Activated CD8-positive, alpha-beta T cell treated with anti-CD3 and anti-CD28 coated beads for 36 hours (primary cell): ENCODE results near the gene EDRF1. TPM values are rescaled to one million over a fixed set of nuclear protein-coding genes. Genes with fewer than 3 reads are reported as not detected.

Experiments
- ATAC-seq: fragments of 200-7000 bp; cut with Tn5 transposase; one replicate; pipeline ENCODE4 v1.10.0; 2021; ENCODE audit warnings: mild to moderate bottlenecking, moderate library complexity
- CTCF ChIA-PET: fragments of 350-600 bp; sonication (Branson Sonifier 250); formaldehyde crosslinking; loops from one replicate; lab custom pipeline; 2021; ENCODE audit warnings: antibody characterized with exemption; lab: Charles Lee
- POLR2A ChIA-PET: fragments of 350-600 bp; sonication (Branson Sonifier 250); formaldehyde crosslinking; loops from one replicate; lab custom pipeline; 2021; ENCODE audit warnings: antibody characterized with exemption; lab: Charles Lee
- DNase-seq: peaks from one replicate; pipeline ENCODE4 v3.0.0-alpha.2; 2020
- H3K27ac Mint-ChIP-seq: one replicate; pipeline ENCODE4 v1.8.0; 2021; ENCODE audit warnings: mild to moderate bottlenecking, mixed read lengths
- H3K27me3 Mint-ChIP-seq: one replicate; pipeline ENCODE4 v1.8.0; 2021; ENCODE audit warnings: mixed read lengths
- H3K36me3 Mint-ChIP-seq: one replicate; pipeline ENCODE4 v1.8.0; 2021; ENCODE audit warnings: low read depth, mixed read lengths
- H3K4me1 Mint-ChIP-seq: one replicate; pipeline ENCODE4 v1.8.0; 2021; ENCODE audit warnings: low read depth, mixed read lengths
- H3K4me3 Mint-ChIP-seq: one replicate; pipeline ENCODE4 v1.8.0; 2021; ENCODE audit warnings: mild to moderate bottlenecking, moderate library complexity, mixed read lengths
- H3K9me3 Mint-ChIP-seq: one replicate; pipeline ENCODE4 v1.8.0; 2021; ENCODE audit warnings: mixed read lengths
- intact Hi-C: fragments of 100-400 bp; cut with micrococcal nuclease; formaldehyde crosslinking; loops from one replicate; pipeline ENCODE4 v1.10.0; 2022
- total RNA-seq, 2 experiments: library from RNA; stranded (reverse); gene quantifications; one replicate each; pipeline ENCODE4 v1.2.3, GENCODE V29; 2021
- TF ChIP-seq, protein P1 (sequence below): fragments of 200-600 bp; IDR thresholded peaks from one replicate; pipeline ENCODE4 v1.8.0; 2022; ENCODE audit warnings: antibody characterized with exemption, mild to moderate bottlenecking

Gene EDRF1
- total RNA-seq, 2 experiments from 2014 or later: 26.3 to 26.4 TPM

- no peak for ATAC-seq
Measured at GRCh38 chr10:125775491-125776106, 56.1 kb downstream of the EDRF1 start, which contains the start of gene MMP21. MMP21 (minus strand) TSS chr10:125775821; CDS start chr10:125775821, 0 bp downstream.

DNA sequence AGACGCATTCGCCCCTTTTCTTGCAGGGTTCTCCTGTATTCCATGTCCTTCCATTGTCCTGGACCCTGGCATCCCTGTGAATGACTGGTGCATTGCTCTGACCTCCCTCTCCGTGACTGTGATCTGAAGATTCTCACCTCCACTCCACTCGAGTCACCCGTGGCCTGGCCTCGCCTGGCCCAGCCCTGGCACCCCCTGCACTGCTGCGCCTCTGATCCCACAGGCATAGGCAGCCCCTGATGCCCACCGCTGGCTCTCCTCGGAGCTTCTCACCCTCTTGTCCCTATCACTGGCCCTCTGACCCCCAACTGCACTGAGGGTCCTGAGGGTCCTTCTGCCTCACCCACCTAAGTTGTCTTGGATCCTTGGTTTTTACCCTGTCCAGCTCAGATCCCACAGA lies 58.3 kb downstream of the EDRF1 start:
- DNase-seq (no peak), ATAC-seq (no peak)
- Mint-ChIP-seq H3K36me3 (no peaks in the 10 kb centered on the region), H3K27ac (no peak overlapping the region), H3K27me3 (peaks cover 2% of the 10 kb centered on the region), H3K4me1 (no peaks in the 10 kb centered on the region), H3K9me3 (no peaks in the 10 kb centered on the region), H3K4me3 (no peak overlapping the region)
- TF ChIP-seq, protein P1, sequence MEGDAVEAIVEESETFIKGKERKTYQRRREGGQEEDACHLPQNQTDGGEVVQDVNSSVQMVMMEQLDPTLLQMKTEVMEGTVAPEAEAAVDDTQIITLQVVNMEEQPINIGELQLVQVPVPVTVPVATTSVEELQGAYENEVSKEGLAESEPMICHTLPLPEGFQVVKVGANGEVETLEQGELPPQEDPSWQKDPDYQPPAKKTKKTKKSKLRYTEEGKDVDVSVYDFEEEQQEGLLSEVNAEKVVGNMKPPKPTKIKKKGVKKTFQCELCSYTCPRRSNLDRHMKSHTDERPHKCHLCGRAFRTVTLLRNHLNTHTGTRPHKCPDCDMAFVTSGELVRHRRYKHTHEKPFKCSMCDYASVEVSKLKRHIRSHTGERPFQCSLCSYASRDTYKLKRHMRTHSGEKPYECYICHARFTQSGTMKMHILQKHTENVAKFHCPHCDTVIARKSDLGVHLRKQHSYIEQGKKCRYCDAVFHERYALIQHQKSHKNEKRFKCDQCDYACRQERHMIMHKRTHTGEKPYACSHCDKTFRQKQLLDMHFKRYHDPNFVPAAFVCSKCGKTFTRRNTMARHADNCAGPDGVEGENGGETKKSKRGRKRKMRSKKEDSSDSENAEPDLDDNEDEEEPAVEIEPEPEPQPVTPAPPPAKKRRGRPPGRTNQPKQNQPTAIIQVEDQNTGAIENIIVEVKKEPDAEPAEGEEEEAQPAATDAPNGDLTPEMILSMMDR: no peak
- intact Hi-C loops: no loop called here
- POLR2A ChIA-PET: no interaction called here
- CTCF ChIA-PET: no interaction called here

More at GRCh38 chr10:125775491-125776106, 56.1 kb downstream of the EDRF1 start, which contains the start of gene MMP21:
- Mint-ChIP-seq H3K4me1 (no peaks in the 10 kb centered on the region), H3K4me3 (no peak within 1 kb of the TSS), H3K36me3 (no peaks in the 10 kb centered on the region), H3K27ac (no peak within 1 kb of the TSS), H3K27me3 (peaks cover 2% of the 10 kb centered on the region), H3K9me3 (no peaks in the 10 kb centered on the region)
- intact Hi-C loops: no loop called here
- POLR2A ChIA-PET: no interaction called here
- CTCF ChIA-PET: no interaction called here
- DNase-seq: no peak
- TF ChIP-seq, protein P1: no peak

DNA sequence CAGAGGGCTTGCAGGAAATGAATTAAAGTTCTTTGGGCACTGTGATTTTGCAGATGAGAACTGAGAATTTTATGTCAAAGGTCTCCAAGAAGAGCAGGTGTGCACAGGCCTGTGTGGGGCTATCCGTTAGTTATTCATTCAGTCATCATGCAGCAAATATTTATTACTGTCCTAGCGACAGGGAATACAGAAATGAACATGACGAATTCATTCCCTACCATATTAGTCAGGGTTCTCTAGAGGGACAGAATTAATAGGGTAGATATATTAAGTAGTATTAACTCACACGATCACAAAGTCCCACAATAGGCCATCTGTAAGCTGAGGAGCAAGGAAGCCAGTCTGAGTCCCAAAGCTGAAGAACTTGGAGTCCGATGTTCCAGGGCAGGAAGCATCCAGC lies 59.0 kb downstream of the EDRF1 start:
- H3K27ac Mint-ChIP-seq: no peak overlapping the region
- ATAC-seq: no peak
- CTCF ChIA-PET: no interaction called here
- TF ChIP-seq, protein P1: no peak
- POLR2A ChIA-PET: no interaction called here
- H3K36me3 Mint-ChIP-seq: no peaks in the 10 kb centered on the region
- H3K27me3 Mint-ChIP-seq: peaks cover 2% of the 10 kb centered on the region
- intact Hi-C loops: no loop called here
- no peak overlapping the region for H3K4me3 Mint-ChIP-seq
- no peaks in the 10 kb centered on the region for H3K4me1 Mint-ChIP-seq
- no peaks in the 10 kb centered on the region for H3K9me3 Mint-ChIP-seq
- no peak for DNase-seq

DNA sequence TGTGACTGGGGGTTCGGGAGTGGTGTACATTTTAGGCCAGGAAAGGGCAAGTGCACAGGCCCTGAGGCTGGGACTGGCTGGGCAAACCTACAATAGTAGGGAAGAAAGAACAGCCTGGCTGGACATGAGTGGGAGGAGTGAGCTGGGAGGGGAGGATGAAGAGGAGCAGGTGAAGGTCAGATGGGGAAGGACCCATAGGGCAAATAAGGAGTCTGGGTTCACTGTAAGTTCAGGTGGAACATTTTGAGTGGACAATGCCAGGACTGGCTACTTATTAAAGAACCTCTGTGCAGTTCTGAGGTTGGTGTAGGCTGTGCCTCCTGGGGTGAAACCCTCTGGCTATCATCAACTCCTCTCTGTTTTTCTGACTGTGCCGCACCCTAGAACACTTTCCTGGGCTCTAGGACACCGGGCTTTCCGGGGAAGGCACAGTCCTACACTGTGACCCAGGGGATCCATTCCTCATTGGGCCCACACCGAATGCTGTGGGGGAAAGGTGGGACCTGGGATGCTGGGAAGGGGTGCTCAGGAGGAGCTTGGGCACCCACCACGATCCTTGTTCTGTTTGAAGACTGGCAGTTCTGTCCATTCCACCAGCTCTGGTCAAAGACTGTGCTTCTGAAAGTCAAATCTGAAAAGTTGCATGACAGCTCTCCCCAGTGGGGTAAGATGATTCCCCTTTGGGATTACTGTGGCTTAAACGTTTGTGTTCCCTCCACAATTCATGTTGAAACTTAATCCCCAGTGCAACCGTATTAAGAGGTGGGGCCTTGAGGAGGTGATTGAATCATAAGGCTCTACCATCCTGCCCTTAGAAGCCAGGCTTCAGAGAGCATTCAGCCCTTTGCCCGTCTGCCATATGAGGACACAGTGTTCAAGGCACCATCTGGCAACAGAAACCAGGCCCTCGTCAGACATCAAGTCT lies 60.2 kb downstream of the EDRF1 start:
- H3K27me3 Mint-ChIP-seq: no peaks in the 10 kb centered on the region
- H3K4me3 Mint-ChIP-seq: no peak overlapping the region
- POLR2A ChIA-PET: no interaction called here
- intact Hi-C loops: no loop called here
- no peak for ATAC-seq
- no peaks in the 10 kb centered on the region for H3K9me3 Mint-ChIP-seq
- TF ChIP-seq, protein P1: no peak
- CTCF ChIA-PET: interaction anchor here (1.5 kb wide), 1 partner anchor 49 kb away, joined by 3 read pairs; no protein-coding TSS in a partner anchor
- no peak overlapping the region for H3K27ac Mint-ChIP-seq
- no peak for DNase-seq
- no peaks in the 10 kb centered on the region for H3K4me1 Mint-ChIP-seq
- H3K36me3 Mint-ChIP-seq: no peaks in the 10 kb centered on the region

GRCh38 chr10:125781374-125781773 lies 61.9 kb downstream of the EDRF1 start:
- no peak for ATAC-seq
- H3K27me3 Mint-ChIP-seq: no peaks in the 10 kb centered on the region
- ChIA-PET POLR2A (interaction anchor here (0.9 kb wide), 1 partner anchor 14 kb away, joined by 3 read pairs; no protein-coding TSS in a partner anchor), CTCF (no interaction called here)
- H3K9me3 Mint-ChIP-seq: no peaks in the 10 kb centered on the region
- TF ChIP-seq, protein P1: no peak
- no peaks in the 10 kb centered on the region for H3K4me1 Mint-ChIP-seq
- intact Hi-C loops: no loop called here
- no peak for DNase-seq
- no peaks in the 10 kb centered on the region for H3K36me3 Mint-ChIP-seq
- no peak overlapping the region for H3K4me3 Mint-ChIP-seq
- no peak overlapping the region for H3K27ac Mint-ChIP-seq
